HG03097 (cell line): ENCODE data around the gene LRRC8C.

Source experiments
- ATAC-seq: cut with Tn5 transposase; IDR thresholded peaks from one replicate; pipeline ENCODE4 v1.9.1; 2021; ENCODE audit not compliant: unreplicated experiment, low FRiP score

The LRRC8C gene

GRCh38 chr1:89633248-89633799, 404 bp downstream of the LRRC8C start:
- ATAC-seq: peak; percentile 25

DNA sequence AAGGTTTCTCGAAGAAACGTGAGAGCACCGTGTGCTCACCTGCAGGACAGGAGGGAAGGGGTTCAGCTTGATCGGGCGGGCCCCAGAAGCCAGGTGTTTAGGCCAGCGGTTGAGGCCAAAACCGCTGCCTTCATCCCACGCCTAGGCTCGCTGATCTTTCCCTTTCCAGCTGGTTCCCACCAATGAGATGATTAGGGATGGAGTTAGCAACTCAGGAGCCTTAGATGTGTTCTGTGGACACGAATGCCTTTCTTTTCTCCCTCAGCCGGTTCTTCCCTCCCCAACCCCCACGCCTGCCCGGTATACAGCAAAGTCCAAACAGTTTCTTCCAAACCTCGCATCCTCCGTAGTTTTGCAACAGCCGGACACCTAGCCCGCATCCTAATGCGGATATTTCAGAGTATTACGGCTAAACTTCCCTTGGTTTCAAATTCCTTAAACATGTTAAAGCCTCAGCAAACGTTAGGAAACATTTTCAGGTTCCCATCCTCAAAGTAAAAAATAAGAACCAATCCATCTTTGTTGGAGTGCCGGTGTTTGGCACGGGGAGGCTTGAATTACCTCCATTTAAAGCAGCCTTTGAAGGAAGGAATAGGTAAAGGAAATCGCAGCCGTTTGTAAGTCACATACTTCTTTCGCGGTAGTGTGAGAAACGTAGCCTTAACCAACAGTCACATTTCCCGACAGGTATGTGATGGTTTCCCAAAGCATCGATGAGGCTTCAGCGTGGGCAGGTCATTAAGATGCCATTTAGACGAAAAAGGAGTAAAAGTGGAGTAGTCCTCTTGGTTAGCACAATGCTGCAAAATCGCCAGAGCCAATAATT, 1.1 kb downstream of the LRRC8C start:
- no peak for ATAC-seq

DNA sequence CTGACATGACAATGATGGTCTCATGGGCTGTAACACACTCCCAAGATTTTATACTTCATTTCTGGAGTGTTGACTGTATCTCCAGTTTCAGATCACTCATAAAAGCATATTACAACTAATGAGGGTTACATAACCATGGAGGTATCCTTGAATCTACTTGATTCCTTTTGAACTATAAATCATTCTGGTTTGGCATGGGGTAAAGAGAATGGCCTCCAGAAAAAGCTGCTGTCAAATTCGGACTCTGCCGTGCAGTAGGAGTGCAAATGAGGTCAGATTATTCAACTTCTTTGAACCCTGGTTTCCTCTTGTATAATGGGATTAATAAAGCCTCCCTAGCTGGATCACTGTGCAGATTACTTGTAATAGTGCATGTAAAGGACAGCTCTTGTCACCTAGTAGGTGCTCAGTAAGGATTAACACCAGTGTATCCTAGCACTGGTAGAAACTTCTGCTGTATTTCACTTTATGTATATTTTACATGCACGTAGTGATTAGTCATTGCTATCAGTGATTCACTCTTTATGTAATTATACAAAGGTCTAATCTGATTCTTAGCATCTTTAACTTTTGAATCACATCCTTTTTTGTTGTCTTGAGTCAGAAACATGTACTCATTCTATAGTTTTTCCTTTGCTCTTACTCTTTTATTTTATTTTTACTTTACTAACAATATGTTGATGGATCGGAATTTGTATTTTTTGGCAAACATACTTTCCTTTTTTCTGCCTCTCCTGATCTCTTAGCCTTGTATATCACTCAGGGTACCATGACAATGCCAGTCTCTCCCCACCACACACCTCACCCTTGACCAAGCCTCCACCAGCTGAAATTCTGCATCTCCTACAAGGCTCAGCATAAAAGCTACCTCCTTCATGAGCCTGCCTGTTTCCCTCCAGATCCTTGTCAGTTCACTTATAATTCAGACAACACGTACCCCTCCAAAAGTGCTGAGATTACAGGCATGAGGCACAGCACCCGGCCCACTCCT, 3.2 kb downstream of the LRRC8C start:
- no peak for ATAC-seq

DNA sequence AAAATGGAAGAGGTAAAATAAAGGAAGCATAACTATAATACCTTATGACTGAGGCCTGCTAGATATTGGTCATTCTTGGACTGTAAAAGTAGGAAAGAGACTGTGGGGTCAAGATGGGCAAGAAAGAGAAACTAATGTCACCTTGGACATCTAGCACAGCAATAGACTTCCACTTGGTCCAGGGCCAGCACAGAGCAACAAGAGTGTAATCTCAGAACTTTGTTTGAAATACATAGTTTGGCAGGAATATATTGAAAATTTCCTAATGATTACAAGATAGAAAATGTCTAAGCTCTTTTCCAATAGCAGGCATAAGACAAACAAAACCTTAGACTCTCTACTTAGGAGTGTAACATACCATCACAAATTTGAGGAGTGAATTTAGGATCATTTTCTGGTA, 4.6 kb downstream of the LRRC8C start:
- ATAC-seq: no peak

GRCh38 chr1:89640440-89640839, 7.5 kb downstream of the LRRC8C start:
- no peak for ATAC-seq

DNA sequence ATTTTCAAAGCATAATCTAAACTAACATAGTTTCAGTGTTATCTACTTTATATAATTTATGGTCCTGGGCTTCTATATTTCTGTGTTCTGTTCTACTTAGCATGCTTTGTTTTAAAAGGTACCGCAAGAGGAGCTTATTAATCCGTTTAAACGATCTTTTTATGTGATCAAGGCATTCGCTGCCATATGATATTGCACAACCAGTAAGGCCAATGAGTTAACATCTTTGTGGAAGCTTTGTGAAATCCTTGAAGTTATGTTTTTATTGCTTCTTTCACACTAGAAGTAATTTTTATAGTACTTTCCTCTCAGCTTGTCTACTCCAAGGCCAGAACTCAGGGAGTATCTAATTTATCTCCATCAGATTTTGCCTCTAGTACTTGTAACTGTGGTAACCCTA, 8.9 kb downstream of the LRRC8C start:
- no peak for ATAC-seq

DNA sequence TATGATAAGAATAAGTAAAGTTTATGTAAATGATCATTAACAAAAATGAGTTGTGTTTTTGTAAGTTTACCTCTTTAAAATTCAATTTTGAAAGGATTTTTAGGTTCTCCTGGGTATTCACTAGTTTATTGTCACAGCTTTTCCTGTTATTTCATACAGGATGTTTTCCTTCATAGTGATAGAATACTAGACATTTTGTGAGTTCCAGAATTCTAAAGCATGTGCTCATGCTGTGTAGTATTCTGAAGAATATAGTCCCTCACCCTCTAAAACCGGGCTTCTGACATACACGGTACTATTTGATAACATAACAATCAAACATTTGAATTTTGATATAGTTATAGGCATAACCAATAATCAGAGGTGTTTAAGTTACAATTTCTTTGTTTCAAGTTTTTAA, 10.7 kb downstream of the LRRC8C start:
- no peak for ATAC-seq

GRCh38 chr1:89644119-89644814, 11.3 kb downstream of the LRRC8C start:
- no peak for ATAC-seq

- no peak for ATAC-seq
These were observed 13.3 kb downstream of the LRRC8C start for GRCh38 chr1:89646259-89646658.

- no peak for ATAC-seq
These were observed 16.9 kb downstream of the LRRC8C start for GRCh38 chr1:89649783-89650182.

GRCh38 chr1:89652373-89652772, 19.5 kb downstream of the LRRC8C start:
- ATAC-seq: no peak

DNA sequence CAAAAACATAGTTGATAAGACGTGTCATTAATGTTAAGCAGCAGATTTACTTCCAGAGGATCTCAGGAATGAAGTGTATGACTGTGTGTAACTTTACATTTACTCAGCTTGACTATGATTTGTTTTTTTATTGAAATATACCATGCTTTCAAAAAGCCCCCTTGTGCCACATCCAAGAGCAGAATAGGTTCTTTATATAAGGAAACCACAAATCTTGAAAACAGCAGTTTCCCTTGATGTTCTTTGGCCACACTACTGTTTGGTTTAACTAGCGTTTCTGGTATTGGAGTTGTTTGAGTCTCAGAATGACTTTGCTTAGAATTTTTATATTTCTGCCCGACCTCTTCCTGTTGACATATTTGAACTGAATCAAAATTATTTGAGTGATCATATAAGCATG, 25.0 kb downstream of the LRRC8C start:
- ATAC-seq: peak; percentile 55

GRCh38 chr1:89659322-89660081, 26.6 kb downstream of the LRRC8C start:
- ATAC-seq: no peak

GRCh38 chr1:89660224-89661061, 27.5 kb downstream of the LRRC8C start:
- no peak for ATAC-seq

- no peak for ATAC-seq
These were observed 33.0 kb downstream of the LRRC8C start for GRCh38 chr1:89665941-89666340.

DNA sequence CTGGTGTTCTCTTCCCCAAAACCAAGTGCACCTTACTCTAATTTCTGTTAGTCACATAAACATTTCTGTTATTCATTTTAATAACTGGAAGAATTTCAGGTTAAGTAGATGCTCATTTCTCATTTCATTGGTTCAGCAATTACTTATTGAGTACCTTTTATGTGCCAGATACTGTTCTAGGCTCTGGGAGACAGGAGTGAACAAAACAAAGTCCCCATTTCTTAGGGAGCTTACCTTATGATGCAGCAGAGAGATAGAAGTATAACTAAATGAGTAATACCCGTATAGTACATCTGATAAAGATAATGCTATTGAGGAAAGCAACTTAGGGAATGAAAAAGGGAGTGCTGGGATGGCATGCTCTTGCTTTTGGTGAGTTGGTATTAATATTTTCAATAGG, 33.7 kb downstream of the LRRC8C start:
- no peak for ATAC-seq

DNA sequence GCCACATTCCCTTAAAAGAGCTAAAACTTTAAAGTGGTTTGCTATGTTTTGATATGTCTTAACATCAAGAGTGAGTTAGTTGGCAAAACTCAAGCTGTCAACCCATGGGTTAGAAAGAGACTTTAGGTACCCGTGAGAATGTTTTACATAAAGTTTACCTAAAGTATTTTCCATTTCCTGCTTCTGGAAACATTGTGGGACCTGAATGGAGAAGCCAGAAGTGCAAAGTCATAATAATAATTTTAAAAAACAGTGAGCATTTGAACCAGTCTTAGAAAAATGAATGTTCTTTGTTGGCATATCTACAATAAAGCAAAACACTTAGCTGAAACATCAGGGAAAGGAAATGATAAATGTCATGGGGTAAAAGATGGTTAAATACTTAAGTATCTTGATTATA, 34.8 kb downstream of the LRRC8C start:
- ATAC-seq: no peak

- no peak for ATAC-seq
These were observed 36.0 kb downstream of the LRRC8C start for GRCh38 chr1:89668961-89669360.

DNA sequence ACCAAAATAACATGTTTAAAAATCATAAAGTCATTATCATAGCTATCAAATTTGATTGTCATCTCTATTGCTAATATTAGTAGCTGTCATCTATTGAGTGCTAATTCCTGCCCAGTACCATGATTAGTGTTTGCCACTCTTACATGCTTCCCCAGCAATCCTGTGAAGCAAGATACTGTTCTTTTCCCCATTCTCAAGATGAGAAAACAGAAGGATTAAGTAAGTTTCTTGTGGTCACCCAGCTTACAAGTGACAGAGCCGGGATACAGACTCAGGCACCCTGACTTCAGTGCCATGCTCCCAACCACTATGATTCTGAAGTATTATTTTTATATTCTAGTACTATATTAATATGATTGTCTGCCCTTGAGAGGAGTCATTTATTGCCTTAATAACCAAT, 36.5 kb downstream of the LRRC8C start:
- ATAC-seq: no peak
